Coronary artery (tissue), 2 donors: ENCODE measurements around the gene CHMP6.

ENCODE experiments used
- DNase-seq: peaks from one replicate; pipeline ENCODE4 v3.0.0-alpha.2; 2017; ENCODE audit warnings: low spot score
- H3K27ac ChIP-seq, 2 donors: fragments of 200-600 bp; sonication (generic); one replicate each; pipeline ENCODE4 v1.5.1; 2016 to 2019
- H3K4me3 ChIP-seq: fragments of 200-600 bp; sonication (generic); 2 replicates; pipeline ENCODE4 v1.5.1; 2016; ENCODE audit warnings: mild to moderate bottlenecking, moderate library complexity
- TF ChIP-seq, protein P1 (sequence below): fragments of 200-600 bp; sonication (generic); IDR thresholded peaks from one replicate; pipeline ENCODE4 v1.5.1; 2019; ENCODE audit warnings: antibody characterized with exemption

The CHMP6 gene

DNA sequence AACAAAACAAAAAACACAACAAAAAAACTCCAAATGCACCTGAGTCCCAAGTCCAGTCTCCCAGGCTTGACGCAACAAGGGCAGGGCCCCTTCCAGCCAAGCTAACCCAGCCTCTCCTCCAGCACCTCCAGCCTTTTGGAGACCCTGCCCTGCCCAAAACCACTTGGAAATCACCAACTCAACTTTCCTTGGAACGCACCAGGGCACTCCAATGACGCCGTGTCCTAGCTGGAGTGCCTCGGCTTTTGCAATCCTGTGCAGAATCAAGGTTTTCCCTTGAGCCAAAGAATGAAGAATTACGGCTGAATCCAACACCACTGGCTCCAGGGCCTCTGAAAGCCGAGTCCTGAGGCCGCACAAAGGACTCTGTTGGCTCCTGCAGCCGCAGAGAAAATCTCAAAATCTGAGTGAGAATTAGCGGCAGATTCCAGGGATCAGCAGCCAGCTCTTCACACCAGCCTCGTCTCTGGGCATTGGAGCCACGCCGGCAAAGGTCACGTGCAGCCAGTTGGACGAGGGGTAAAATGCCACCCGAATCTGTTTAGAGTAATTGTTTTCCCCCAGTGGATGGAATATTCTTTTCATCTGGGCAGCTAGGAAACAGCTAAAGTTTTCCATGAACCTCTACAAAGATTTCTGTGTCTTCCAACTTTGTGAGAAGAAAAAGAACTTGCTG lies 33.6 kb downstream of the CHMP6 start:
- TF ChIP-seq, protein P1, sequence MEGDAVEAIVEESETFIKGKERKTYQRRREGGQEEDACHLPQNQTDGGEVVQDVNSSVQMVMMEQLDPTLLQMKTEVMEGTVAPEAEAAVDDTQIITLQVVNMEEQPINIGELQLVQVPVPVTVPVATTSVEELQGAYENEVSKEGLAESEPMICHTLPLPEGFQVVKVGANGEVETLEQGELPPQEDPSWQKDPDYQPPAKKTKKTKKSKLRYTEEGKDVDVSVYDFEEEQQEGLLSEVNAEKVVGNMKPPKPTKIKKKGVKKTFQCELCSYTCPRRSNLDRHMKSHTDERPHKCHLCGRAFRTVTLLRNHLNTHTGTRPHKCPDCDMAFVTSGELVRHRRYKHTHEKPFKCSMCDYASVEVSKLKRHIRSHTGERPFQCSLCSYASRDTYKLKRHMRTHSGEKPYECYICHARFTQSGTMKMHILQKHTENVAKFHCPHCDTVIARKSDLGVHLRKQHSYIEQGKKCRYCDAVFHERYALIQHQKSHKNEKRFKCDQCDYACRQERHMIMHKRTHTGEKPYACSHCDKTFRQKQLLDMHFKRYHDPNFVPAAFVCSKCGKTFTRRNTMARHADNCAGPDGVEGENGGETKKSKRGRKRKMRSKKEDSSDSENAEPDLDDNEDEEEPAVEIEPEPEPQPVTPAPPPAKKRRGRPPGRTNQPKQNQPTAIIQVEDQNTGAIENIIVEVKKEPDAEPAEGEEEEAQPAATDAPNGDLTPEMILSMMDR, result no peak
- H3K27ac ChIP-seq, result peak overlapping the region in 1 of 2 donors; percentile 67
- H3K4me3 ChIP-seq, result no peak overlapping the region
- no peak for DNase-seq

DNA sequence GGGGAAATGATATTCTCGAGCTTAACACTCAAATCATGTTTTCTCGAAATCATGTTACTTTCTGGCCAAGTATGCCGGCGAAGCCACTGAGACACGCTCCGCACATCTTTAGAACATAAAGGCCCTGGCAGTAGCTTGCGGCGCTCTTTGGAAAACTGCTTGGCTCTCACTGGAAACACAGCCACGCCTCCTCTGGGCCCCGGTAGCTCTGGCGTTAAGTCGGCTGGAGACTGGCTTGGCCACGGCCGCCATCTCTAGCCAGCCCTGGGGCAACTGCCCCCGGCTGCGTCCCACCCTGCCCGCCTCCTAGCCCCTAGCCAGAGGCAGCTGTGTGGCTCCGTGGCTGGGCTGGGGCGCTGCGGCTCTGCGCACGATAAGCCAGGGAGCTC lies 34.1 kb downstream of the CHMP6 start:
- peak overlapping the region in 1 of 2 donors; percentile 67 for H3K27ac ChIP-seq
- no peak overlapping the region for H3K4me3 ChIP-seq
- TF ChIP-seq, protein P1, result no peak
- DNase-seq, result peak; percentile 68

DNA sequence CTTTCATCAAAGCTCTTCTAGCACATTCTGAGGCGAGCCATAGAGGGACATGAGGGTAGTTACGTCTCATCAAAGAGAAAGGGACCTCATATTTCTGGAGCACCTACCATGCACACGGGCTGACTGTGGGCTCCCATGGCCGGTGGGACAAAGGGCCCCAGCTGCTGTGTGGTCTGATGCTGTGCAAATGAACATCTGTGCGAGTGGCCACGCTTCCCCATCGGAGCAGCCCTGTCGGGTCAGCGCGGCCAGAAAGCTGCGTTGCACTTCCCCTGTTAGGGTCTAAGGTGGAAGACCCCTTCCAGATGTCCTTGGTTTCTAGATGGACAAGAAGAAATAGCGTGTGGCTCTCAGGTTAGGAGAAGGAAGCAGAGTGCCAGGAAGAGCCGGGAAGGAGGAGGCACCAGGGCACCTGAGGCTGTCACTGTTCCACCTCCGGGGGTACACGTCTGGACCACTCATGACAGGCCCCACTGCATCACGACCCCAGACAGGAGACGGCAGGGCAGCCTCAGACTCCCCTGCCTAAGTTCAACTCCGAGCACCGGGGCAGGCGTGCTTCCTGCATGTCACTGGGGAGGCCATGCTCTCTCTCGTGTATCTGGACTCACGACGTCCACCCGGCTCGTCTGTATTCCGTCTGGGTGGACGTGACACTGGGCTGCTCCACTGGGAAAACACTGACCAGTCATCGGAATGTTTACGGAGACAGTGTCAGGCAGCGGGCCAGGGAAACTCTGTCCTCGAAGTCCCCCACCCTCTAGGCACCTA lies 34.8 kb downstream of the CHMP6 start:
- DNase-seq, result peak; percentile 70
- H3K27ac ChIP-seq, result peak overlapping the region; percentile 38 to 67
- TF ChIP-seq, protein P1, result no peak
- H3K4me3 ChIP-seq, result peak overlapping the region; percentile 43

DNA sequence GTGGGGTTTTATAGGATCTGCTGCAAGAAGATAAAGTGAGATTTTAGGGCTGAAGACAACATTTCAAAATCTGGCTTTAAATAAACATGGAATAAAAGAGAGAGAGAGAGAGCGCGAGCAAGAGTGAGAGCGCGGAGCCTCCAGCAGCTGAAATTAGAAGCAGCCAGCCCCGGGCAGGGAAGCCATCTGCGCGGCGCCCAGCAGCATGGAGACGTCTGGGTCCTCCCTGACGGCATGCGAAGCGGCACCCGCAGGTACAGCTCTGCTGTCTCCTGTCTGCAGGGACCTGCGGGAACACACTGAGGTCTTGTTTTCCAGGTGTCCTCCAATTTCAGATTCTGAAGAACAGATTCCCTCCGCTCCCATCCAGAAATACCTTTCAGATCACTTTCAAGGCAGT lies 35.4 kb downstream of the CHMP6 start:
- no peak for DNase-seq
- Histone ChIP-seq H3K4me3 (peak overlapping the region; percentile 43), H3K27ac (peak overlapping the region in 1 of 2 donors; percentile 38)
- TF ChIP-seq, protein P1, result no peak

DNA sequence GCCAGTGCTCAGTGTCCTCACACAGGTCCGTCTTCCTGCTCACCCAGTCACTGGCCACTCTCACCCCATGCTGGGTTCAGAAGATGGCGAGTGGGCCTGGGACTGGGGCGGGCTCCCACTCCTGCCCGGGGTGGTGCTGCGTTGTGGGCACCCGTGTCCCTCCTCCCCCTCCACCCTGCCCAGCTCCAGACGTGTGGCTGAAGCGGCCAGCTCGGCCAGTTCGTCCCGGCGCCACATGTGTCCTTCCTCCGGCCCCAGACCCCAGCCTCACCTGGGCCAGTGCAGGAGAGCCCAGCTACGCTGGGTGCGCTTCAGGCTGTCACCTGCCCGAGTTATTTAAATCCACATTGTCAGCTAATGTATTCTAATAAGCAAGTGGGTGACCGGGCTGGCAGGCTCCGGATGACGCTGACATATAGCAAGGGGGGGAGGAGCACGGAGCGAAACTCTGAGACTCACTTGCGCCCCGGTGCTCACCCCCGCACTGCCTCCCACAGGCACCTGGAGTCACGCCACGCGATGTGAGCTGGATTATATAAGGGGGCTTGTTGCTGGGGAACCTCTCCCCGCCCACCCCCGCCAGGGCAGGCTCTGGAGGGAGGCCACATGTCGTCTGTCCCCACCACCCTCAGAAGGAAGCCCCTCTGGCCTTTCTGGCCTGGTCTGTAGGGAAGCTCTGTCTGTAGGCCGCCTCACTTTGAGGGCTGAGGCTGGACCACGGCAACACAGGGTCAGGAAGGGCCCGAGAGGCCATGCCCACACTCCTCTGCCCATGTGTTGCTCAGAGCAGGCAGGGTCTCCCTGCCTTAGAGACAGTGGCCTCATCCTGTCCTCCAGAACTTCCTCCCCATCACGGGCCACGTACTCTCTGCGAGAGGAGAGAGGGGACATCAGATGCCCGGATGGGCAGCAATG lies 36.2 kb downstream of the CHMP6 start:
- no peak for DNase-seq
- no peak overlapping the region for H3K27ac ChIP-seq
- H3K4me3 ChIP-seq, result peak overlapping the region; percentile 43
- TF ChIP-seq, protein P1, result no peak

DNA sequence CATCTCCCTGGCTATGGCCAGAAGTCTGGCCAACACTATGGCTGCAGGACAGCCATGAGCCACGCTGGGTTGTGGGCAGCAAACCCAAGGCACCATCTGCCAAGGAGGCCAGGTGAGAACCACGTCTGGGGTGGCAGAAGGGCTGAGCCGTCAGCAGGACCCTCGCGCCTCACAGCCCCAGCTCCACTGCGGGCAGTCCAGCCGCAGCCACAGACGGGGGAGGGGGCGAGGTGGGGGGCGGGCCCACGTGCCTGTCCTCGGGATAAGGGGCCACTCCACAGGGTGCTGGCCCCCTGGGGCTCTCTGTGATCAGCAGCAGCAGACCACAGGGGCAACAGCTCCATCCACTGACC lies 36.8 kb downstream of the CHMP6 start:
- H3K27ac ChIP-seq, result no peak overlapping the region

More for the DNA sequence above, 36.8 kb downstream of the CHMP6 start:
- TF ChIP-seq, protein P1, result no peak
- peak; percentile 69 for DNase-seq
- H3K4me3 ChIP-seq, result no peak overlapping the region
